Common myeloid progenitor, CD34-positive (primary cell): ENCODE data around the gene BCORL1.

ENCODE experiments used
- CTCF ChIA-PET: fragments of 350-600 bp; sonication (Branson Sonifier 250); formaldehyde crosslinking; loops from one replicate; lab custom pipeline; 2021; ENCODE audit warnings: antibody characterized with exemption; lab: Charles Lee
- POLR2A ChIA-PET: fragments of 350-600 bp; sonication (Branson Sonifier 250); formaldehyde crosslinking; loops from one replicate; lab custom pipeline; 2021; ENCODE audit warnings: antibody characterized with exemption; lab: Charles Lee
- DNase-seq, 3 donors: peaks; one replicate each; pipeline versions ENCODE4 v3.0.0 to v3.0.0-alpha.2; 2013
- H3K27ac ChIP-seq, 2 experiments: 1 replicate in 1 of 2; 2 replicates in 1 of 2; pipeline ENCODE4 v1.7.0; 2013; ENCODE audit warnings: inconsistent platforms in 2 of 2, low read length in 2 of 2, mild to moderate bottlenecking in 2 of 2, low read depth in 1 of 2, moderate library complexity in 1 of 2; ENCODE audit not compliant: severe bottlenecking in 2 of 2, insufficient read depth in 1 of 2, poor library complexity in 1 of 2
- H3K27me3 ChIP-seq, 5 experiments: replicated peaks in 2 of 5; 1 replicate in 3 of 5; 2 replicates in 2 of 5; pipeline versions ENCODE4 v1.6.1 to v1.7.0; 2013; ENCODE audit warnings: low read length in 4 of 5, mild to moderate bottlenecking in 2 of 5, moderate library complexity in 2 of 5, inconsistent platforms in 1 of 5; ENCODE audit not compliant: insufficient read depth in 5 of 5, control insufficient read depth in 4 of 5
- H3K36me3 ChIP-seq, 4 experiments: 1 replicate in 2 of 4; 2 replicates in 2 of 4; pipeline versions ENCODE4 v1.6.1 to v1.7.0; 2013; ENCODE audit warnings: low read length in 3 of 4, control low read depth in 1 of 4, mild to moderate bottlenecking in 1 of 4; ENCODE audit not compliant: control insufficient read depth in 4 of 4, insufficient read depth in 4 of 4
- H3K4me1 ChIP-seq, 4 experiments: 1 replicate in 3 of 4; 2 replicates in 1 of 4; pipeline versions ENCODE4 v1.6.1 to v1.7.1; 2013; ENCODE audit warnings: low read length in 3 of 4, mild to moderate bottlenecking in 3 of 4, control low read depth in 1 of 4, inconsistent platforms in 1 of 4, moderate library complexity in 1 of 4; ENCODE audit not compliant: control insufficient read depth in 4 of 4, insufficient read depth in 4 of 4; ENCODE audit errors: control extremely low read depth in 1 of 4
- H3K4me3 ChIP-seq, 7 experiments: 1 replicate in 4 of 7; 2 replicates in 3 of 7; pipeline versions ENCODE4 v1.5.1 to v1.7.0; 2013; ENCODE audit warnings: mild to moderate bottlenecking in 7 of 7, low read length in 6 of 7, moderate library complexity in 6 of 7, inconsistent platforms in 2 of 7, low read depth in 2 of 7, control low read depth in 1 of 7; ENCODE audit not compliant: insufficient read depth in 4 of 7, control insufficient read depth in 1 of 7; ENCODE audit errors: extremely low read depth in 1 of 7
- H3K9me3 ChIP-seq, 5 experiments: 1 replicate in 4 of 5; 2 replicates in 1 of 5; pipeline versions ENCODE4 v1.6.1 to v1.7.1; 2013; ENCODE audit warnings: low read length in 4 of 5, mild to moderate bottlenecking in 2 of 5, inconsistent platforms in 1 of 5, low read depth in 1 of 5, moderate library complexity in 1 of 5; ENCODE audit not compliant: control insufficient read depth in 4 of 5, insufficient read depth in 2 of 5; ENCODE audit errors: control extremely low read depth in 1 of 5
- WGBS: methylation state at CpG from one replicate; pipeline ENCODE4 v1.1.5; 2013; ENCODE audit not compliant: insufficient coverage; 5-methylcytosine and 5-hydroxymethylcytosine counted together

The BCORL1 gene

DNA sequence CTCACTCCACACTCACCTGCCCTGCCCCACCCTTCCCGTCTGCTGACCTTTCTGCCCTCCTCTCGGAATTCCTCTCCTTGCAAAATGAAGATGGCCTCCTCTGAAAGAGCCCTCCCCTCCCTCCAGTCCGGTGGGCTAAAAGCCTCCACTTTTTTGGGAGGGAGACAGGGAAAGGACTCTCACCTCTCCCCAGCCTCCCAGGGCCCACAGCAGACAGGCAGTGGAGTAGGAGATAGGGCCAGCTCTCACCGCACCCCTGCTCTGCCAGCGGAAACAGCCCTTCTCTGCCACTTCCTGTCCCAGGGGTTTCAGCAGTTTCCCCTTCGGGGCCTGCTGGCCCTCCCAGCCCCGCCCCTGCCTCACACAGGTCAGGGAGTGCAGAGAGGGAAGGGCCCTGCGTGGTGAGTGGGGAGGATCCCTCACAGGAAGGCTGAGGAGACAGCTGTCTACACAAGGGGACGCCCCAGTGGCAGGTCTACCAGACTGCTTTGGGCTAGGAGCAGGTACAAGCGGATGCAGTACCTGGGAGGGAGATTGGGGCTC is 109.6 kb downstream of the BCORL1 start:
- Histone ChIP-seq H3K36me3 (no peaks in the 10 kb centered on the region), H3K4me1 (peaks cover 3 to 69% (median 54%) of the 10 kb centered on the region in 4 experiments), H3K9me3 (no peaks in the 10 kb centered on the region), H3K27me3 (no peaks in the 10 kb centered on the region), H3K4me3 (peak overlapping the region in 4 of 7 experiments; percentile 26 to 46 (median 36)), H3K27ac (peak overlapping the region in 1 of 2 experiments; percentile 64)
- ChIA-PET POLR2A (interaction anchor here (0.6 to 1.2 kb wide), 3 partner anchors 10 to 27 kb away, joined by 3 to 5 read pairs (median 4); no protein-coding TSS in a partner anchor), CTCF (no interaction called here)
- 8% methylated on average over 2 of the region's 10 CpGs for WGBS
- DNase-seq = peak; percentile 82 to 97 (median 95)

DNA sequence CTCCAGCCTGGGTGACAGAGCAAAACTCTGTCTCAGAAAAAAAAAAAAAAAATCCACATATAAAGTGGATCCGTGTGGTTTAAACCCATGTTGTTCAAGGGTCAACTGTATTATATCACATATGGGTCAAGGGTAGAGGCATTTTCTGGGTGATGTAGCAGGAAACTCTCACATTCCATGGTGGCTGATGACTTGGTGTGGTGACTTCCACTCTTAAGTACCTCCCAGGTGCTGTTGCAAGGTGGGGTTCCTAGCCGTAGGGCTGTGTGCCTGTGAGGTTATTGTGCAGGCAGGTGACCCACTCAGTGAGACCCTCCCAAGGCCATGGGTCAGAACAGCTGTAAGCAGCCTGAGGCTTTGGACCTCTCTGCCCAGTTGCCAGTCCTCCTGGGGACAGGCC is 110.8 kb downstream of the BCORL1 start:
- no peak for DNase-seq
- peaks cover 6 to 66% (median 55%) of the 10 kb centered on the region in 4 experiments for H3K4me1 ChIP-seq
- H3K9me3 ChIP-seq = no peaks in the 10 kb centered on the region
- ChIA-PET POLR2A (no interaction called here), CTCF (interaction anchor here (0.7 kb wide), 2 partner anchors 13 to 26 kb away, joined by 3 read pairs; no protein-coding TSS in a partner anchor)
- H3K4me3 ChIP-seq = no peak overlapping the region
- 100% methylated on average over 1 of the region's 2 CpGs for WGBS
- H3K36me3 ChIP-seq = no peaks in the 10 kb centered on the region
- no peaks in the 10 kb centered on the region for H3K27me3 ChIP-seq
- no peak overlapping the region for H3K27ac ChIP-seq

GRCh38 chrX:130094696-130095095 is 112.3 kb downstream of the BCORL1 start:
- ChIA-PET CTCF (interaction anchor here (0.6 to 2.4 kb wide), 6 partner anchors 8 to 15 kb away, joined by 3 to 14 read pairs (median 6); no protein-coding TSS in a partner anchor), POLR2A (no interaction called here)
- H3K4me1 ChIP-seq = peaks cover 13 to 72% (median 62%) of the 10 kb centered on the region in 4 experiments
- H3K4me3 ChIP-seq = no peak overlapping the region
- WGBS = 14% methylated on average over 2 of the region's 8 CpGs
- no peaks in the 10 kb centered on the region for H3K9me3 ChIP-seq
- no peaks in the 10 kb centered on the region for H3K36me3 ChIP-seq
- DNase-seq = peak in 2 of 3 donors; percentile 46 to 57
- H3K27me3 ChIP-seq = no peaks in the 10 kb centered on the region
- H3K27ac ChIP-seq = no peak overlapping the region

GRCh38 chrX:130095249-130096030 is 113.0 kb downstream of the BCORL1 start:
- WGBS = 90% methylated on average over 5 of the region's 6 CpGs
- H3K4me3 ChIP-seq = no peak overlapping the region
- no peaks in the 10 kb centered on the region for H3K36me3 ChIP-seq
- ChIA-PET CTCF (interaction anchor here (1.0 to 2.4 kb wide), 6 partner anchors 9 to 26 kb away, joined by 3 to 14 read pairs (median 6); no protein-coding TSS in a partner anchor), POLR2A (interaction anchor here (1.5 kb wide), 1 partner anchor 10 kb away, joined by 4 read pairs; no protein-coding TSS in a partner anchor)
- peaks cover 15 to 77% (median 66%) of the 10 kb centered on the region in 4 experiments for H3K4me1 ChIP-seq
- H3K9me3 ChIP-seq = no peaks in the 10 kb centered on the region
- no peak for DNase-seq
- no peaks in the 10 kb centered on the region for H3K27me3 ChIP-seq
- H3K27ac ChIP-seq = no peak overlapping the region

GRCh38 chrX:130097507-130098209 is 115.2 kb downstream of the BCORL1 start:
- H3K4me3 ChIP-seq = peak overlapping the region in 2 of 7 experiments; percentile 36 to 50
- peak; percentile 71 to 95 (median 93) for DNase-seq
- H3K36me3 ChIP-seq = no peaks in the 10 kb centered on the region
- CTCF ChIA-PET = interaction anchor here (0.8 to 2.5 kb wide), 8 partner anchors 9 to 95 kb away, joined by 3 to 12 read pairs (median 6); partner anchors contain the start of gene ELF4
- H3K9me3 ChIP-seq = no peaks in the 10 kb centered on the region
- H3K27ac ChIP-seq = peak overlapping the region in 1 of 2 experiments; percentile 34
- WGBS = 43% methylated on average over 10 of the region's 14 CpGs
- POLR2A ChIA-PET = interaction anchor here (0.5 to 3.5 kb wide), 4 partner anchors 10 to 15 kb away, joined by 3 to 20 read pairs (median 4); no protein-coding TSS in a partner anchor
- H3K27me3 ChIP-seq = no peaks in the 10 kb centered on the region
- H3K4me1 ChIP-seq = peaks cover 13 to 66% (median 54%) of the 10 kb centered on the region in 4 experiments

GRCh38 chrX:130098210-130098552 is 115.7 kb downstream of the BCORL1 start:
- Histone ChIP-seq H3K27ac (peak overlapping the region in 1 of 2 experiments; percentile 34), H3K27me3 (no peaks in the 10 kb centered on the region), H3K9me3 (no peaks in the 10 kb centered on the region), H3K36me3 (no peaks in the 10 kb centered on the region), H3K4me1 (peaks cover 13 to 62% (median 50%) of the 10 kb centered on the region in 4 experiments), H3K4me3 (peak overlapping the region in 2 of 7 experiments; percentile 36 to 50)
- ChIA-PET CTCF (interaction anchor here (0.8 to 2.5 kb wide), 8 partner anchors 9 to 94 kb away, joined by 3 to 12 read pairs (median 6); partner anchors contain the start of gene ELF4), POLR2A (interaction anchor here (1.2 to 3.5 kb wide), 3 partner anchors 11 to 13 kb away, joined by 4 to 20 read pairs (median 4); no protein-coding TSS in a partner anchor)
- DNase-seq = no peak
- WGBS = 53% methylated on average over 5 of the region's 5 CpGs
